Thyroid gland (tissue), 4 donors: ENCODE data around the gene CYP2U1. TPM values are rescaled to one million over a fixed set of nuclear protein-coding genes. Genes with fewer than 3 reads are reported as not detected.

Source experiments
- DNase-seq, 2 donors: peaks; one replicate each; pipeline ENCODE4 v3.0.0-alpha.2; 2019
- H3K27ac ChIP-seq, 3 donors: fragments of 200-600 bp; sonication (generic); 1 replicate in 2 of 3; 2 replicates in 1 of 3; pipeline ENCODE4 v1.5.1; 2016 to 2019; ENCODE audit warnings: mild to moderate bottlenecking in 1 of 3, moderate library complexity in 1 of 3
- H3K27me3 ChIP-seq: fragments of 200-600 bp; sonication (generic); one replicate; pipeline ENCODE4 v1.5.1; 2019
- H3K36me3 ChIP-seq, 2 donors: fragments of 200-600 bp; sonication (generic); one replicate each; pipeline ENCODE4 v1.5.1; 2016 to 2019
- H3K4me1 ChIP-seq, 2 donors: fragments of 200-600 bp; sonication (generic); one replicate each; pipeline ENCODE4 v1.5.1; 2017 to 2019
- H3K4me3 ChIP-seq, 3 donors: fragments of 200-600 bp; sonication (generic); replicated peaks in 1 of 3; 1 replicate in 2 of 3; 2 replicates in 1 of 3; pipeline ENCODE4 v1.5.1; 2016; ENCODE audit warnings: mild to moderate bottlenecking in 1 of 3
- H3K9me3 ChIP-seq: fragments of 200-600 bp; sonication (generic); one replicate; pipeline ENCODE4 v1.5.1; 2017
- POLR2A ChIP-seq, 2 donors: fragments of 450-650 bp; IDR thresholded peaks; one replicate each; pipeline ENCODE4 v1.6.1; 2017; ENCODE audit warnings: antibody characterized with exemption in 2 of 2, mild to moderate bottlenecking in 2 of 2, moderate library complexity in 1 of 2
- WGBS, 2 donors: methylation state at CpG; one replicate each; pipeline ENCODE4 v1.1.5; 2017; 5-methylcytosine and 5-hydroxymethylcytosine counted together
- intact Hi-C: fragments of 100-400 bp; cut with DNase I; formaldehyde crosslinking; loops from one replicate; pipeline ENCODE4 v1.15.1; 2023
- total RNA-seq, 4 donors: library from RNA; depleted of rRNA; stranded (reverse); fragments of >200 nt; gene quantifications; one replicate each; pipeline ENCODE4 v1.2.3, GENCODE V29; 2016
- TF ChIP-seq, protein P1 (sequence below), 6 experiments: fragments of 200-600 bp in 3 of 6; fragments of 450-650 bp in 3 of 6; sonication (generic) in 3 of 6; IDR thresholded peaks; one replicate each; pipeline ENCODE4 v1.5.1; 2016 to 2019; ENCODE audit warnings: antibody characterized with exemption in 6 of 6, mild to moderate bottlenecking in 2 of 6, inconsistent platforms in 1 of 6, moderate library complexity in 1 of 6

Gene CYP2U1
- total RNA-seq, 4 donors from 2014 or later = 7.0 to 13.4 (median 8.7) TPM

DNA sequence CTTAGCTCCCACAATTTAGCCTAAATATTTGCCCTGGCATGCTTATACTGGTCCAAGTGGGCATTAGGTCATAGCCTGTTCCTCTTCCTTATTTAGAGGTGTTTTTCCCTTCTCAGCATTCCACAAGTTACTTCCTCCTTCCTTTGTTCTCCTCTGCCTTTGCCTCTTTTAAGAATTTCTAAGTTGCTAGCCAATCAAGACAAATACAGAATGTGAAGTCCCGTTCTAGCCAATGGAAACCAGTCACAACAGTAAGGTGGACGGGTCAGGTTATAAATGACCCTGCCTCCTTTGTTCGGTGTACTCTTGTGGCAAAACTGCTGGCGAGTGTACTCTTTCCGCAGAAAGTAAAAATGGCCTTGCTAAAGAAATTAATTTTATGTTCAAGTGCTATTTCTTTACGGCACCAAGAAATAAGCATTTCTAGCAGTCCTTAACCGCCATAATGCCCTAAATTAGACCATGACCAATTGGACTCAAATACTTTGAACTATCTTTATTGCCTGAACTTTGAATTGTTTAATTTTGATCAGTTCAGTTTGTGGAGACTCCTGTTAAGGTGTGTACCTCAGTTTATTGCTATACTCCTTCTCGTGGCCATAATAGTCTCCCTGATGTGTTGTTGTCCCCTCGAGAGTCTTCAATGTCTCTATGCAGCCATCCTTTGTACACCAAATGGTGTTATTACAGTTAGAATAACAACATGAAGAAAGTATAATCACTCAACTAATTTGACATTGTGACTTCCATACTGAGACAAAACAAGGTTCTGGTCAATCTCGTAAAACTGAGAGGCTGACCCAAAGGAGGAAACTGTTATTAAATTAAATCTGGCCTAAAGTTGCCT, 56.8 kb downstream of the CYP2U1 start:
- no peaks in the 10 kb centered on the region for H3K27me3 ChIP-seq
- intact Hi-C loops = loop anchor here (10.0 kb wide), 1 partner anchor 53 kb away; the partner anchor contains the start of gene CYP2U1
- WGBS, 2 donors = 90 to 91% methylated on average over 10 of the region's 10 CpGs
- H3K27ac ChIP-seq = no peak overlapping the region
- H3K4me3 ChIP-seq = no peak overlapping the region
- no peaks in the 10 kb centered on the region for H3K36me3 ChIP-seq
- H3K9me3 ChIP-seq = no peaks in the 10 kb centered on the region
- DNase-seq = no peak
- TF ChIP-seq, protein P1, sequence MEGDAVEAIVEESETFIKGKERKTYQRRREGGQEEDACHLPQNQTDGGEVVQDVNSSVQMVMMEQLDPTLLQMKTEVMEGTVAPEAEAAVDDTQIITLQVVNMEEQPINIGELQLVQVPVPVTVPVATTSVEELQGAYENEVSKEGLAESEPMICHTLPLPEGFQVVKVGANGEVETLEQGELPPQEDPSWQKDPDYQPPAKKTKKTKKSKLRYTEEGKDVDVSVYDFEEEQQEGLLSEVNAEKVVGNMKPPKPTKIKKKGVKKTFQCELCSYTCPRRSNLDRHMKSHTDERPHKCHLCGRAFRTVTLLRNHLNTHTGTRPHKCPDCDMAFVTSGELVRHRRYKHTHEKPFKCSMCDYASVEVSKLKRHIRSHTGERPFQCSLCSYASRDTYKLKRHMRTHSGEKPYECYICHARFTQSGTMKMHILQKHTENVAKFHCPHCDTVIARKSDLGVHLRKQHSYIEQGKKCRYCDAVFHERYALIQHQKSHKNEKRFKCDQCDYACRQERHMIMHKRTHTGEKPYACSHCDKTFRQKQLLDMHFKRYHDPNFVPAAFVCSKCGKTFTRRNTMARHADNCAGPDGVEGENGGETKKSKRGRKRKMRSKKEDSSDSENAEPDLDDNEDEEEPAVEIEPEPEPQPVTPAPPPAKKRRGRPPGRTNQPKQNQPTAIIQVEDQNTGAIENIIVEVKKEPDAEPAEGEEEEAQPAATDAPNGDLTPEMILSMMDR (IDR thresholded peaks at IDR 0.05) = no peak
- TF ChIP-seq POLR2A (IDR thresholded peaks at IDR 0.05) = no peak
- H3K4me1 ChIP-seq = peaks cover 3 to 28% of the 10 kb centered on the region in 2 donors

DNA sequence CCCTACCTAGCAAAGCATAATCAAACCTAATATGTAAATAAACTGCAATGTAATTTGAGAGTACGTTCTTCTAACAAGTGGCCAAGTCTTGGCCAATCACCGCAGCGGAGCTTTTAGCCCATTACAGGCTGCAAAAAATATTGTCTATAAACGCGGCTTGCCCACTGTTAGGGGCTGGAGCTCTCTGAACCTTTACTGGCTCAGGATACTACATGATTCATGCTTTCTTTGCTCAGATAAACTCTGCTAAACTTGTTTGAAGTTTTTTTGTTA, 57.4 kb downstream of the CYP2U1 start:
- TF ChIP-seq, protein P1 (IDR thresholded peaks at IDR 0.05) = no peak
- TF ChIP-seq POLR2A (IDR thresholded peaks at IDR 0.05) = no peak
- H3K27ac ChIP-seq = no peak overlapping the region
- no peak for DNase-seq
- peaks cover 3 to 32% of the 10 kb centered on the region in 2 donors for H3K4me1 ChIP-seq
- H3K27me3 ChIP-seq = no peaks in the 10 kb centered on the region
- WGBS, 2 donors = 56 to 65% methylated on average over 5 of the region's 5 CpGs
- intact Hi-C loops = loop anchor here (10.0 kb wide), 1 partner anchor 54 kb away; the partner anchor contains the start of gene CYP2U1
- no peaks in the 10 kb centered on the region for H3K9me3 ChIP-seq
- no peaks in the 10 kb centered on the region for H3K36me3 ChIP-seq
- H3K4me3 ChIP-seq = no peak overlapping the region

DNA sequence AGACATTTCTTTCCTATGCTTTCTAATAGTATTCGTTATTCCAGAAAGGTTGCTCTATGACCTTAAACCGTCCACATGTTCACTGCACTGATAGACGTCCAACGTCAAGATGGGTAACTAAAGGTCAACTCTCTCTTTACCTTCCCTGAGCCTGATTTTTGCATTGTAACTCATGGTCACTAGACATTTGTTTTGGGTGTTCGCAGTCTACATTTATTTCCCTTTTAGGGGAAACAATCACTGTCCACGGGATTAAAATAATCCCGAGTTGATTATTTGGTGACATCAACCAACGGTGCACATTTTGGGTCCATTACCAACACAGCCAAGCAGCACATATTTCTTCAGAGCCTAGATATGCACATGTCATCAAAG, 57.8 kb downstream of the CYP2U1 start:
- peak overlapping the region; percentile 14 to 84 (median 17) for H3K4me3 ChIP-seq
- H3K27me3 ChIP-seq = no peaks in the 10 kb centered on the region
- peaks cover 3 to 37% of the 10 kb centered on the region in 2 donors for H3K4me1 ChIP-seq
- no peaks in the 10 kb centered on the region for H3K9me3 ChIP-seq
- intact Hi-C loops = loop anchor here (10.0 kb wide), 1 partner anchor 54 kb away; the partner anchor contains the start of gene CYP2U1
- TF ChIP-seq POLR2A (IDR thresholded peaks at IDR 0.05) = no peak
- TF ChIP-seq, protein P1 (IDR thresholded peaks at IDR 0.05) = no peak
- no peak for DNase-seq
- no peaks in the 10 kb centered on the region for H3K36me3 ChIP-seq
- WGBS, 2 donors = 16% methylated on average over 8 of the region's 8 CpGs
- H3K27ac ChIP-seq = peak overlapping the region in 1 of 3 donors; percentile 86

DNA sequence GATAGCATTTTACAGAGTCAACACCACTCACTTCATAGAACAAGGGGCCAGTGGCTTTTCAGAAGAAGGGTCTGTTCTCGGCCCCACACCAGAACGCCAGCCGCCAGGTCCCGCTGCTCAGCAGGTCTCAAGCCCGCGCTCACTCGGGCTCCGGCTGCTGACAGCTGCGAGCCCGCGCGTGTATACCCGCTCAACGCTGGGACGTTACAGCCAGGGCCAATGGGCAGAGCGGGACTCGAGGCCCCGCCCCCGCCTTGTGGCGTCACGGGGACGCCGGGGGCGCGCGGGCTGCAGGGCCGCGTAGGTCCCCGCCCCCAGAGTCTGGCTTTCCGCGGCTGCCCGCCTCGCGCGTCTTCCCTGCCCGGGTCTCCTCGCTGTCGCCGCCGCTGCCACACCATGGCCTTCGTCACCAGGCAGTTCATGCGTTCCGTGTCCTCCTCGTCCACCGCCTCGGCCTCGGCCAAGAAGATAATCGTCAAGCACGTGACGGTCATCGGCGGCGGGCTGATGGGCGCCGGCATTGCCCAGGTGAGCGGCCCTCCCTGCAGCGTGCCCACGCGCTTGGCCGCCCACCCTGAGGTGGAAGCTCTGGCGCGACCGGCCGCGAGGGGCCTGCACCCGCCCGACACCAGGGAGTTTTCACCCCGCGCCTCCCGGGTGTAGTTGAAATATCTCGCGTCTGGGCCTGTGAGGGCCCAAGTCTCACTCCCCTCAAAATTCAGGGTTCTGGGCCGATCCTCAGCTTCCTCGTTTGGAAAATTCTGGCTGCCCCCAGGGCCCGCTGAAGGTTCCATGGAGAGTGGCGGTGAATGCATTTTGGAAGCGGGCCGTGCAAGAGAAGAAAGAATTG, 58.4 kb downstream of the CYP2U1 start, which contains the start of gene HADH:
TSS of gene HADH (plus strand) at position 353 of the 850 bp plus-strand sequence. CDS start at position 397, 44 bp downstream.
- TF ChIP-seq POLR2A (IDR thresholded peaks at IDR 0.05) = peak in 1 of 2 donors; percentile 93
- TF ChIP-seq, protein P1 (IDR thresholded peaks at IDR 0.05) = no peak

More for the DNA sequence above, 58.4 kb downstream of the CYP2U1 start, which contains the start of gene HADH:
- WGBS, 2 donors = 0 to 1% methylated on average over 8 to 41 of the region's 78 CpGs
- DNase-seq = peak; percentile 95 to 96
- Histone ChIP-seq H3K27me3 (no peaks in the 10 kb centered on the region), H3K4me3 (peak within 1 kb of the TSS; percentile 56 to 84 (median 66)), H3K27ac (peak within 1 kb of the TSS; percentile 80 to 86 (median 86)), H3K4me1 (peaks cover 3 to 41% of the 10 kb centered on the region in 2 donors), H3K9me3 (no peaks in the 10 kb centered on the region), H3K36me3 (no peaks in the 10 kb centered on the region)
- intact Hi-C loops = loop anchor here (10.0 kb wide), 1 partner anchor 55 kb away; the partner anchor contains the start of gene CYP2U1
